HCT116 (cell line): ENCODE results near the gene ABCC1. TPM values are rescaled to one million over a fixed set of nuclear protein-coding genes. Genes with fewer than 3 reads are reported as not detected.

ENCODE experiments used
- ATAC-seq: fragments of 200-7000 bp; cut with Tn5 transposase; 2 replicates; pipeline ENCODE4 v1.9.1; 2020; ENCODE audit warnings: mild to moderate bottlenecking, moderate library complexity
- BruUV-seq: library from RNA; stranded (reverse); fragments of 400-500 nt; replicated peaks from 2 replicates; lab custom pipeline; 2021; lab: Mats Ljungman, UMichigan
- CTCF ChIA-PET: fragments of 300-600 bp; sonication (Branson Sonifier 250); formaldehyde crosslinking; loops from one replicate; lab custom pipeline; 2021; ENCODE audit warnings: antibody characterized with exemption; lab: Charles Lee
- POLR2A ChIA-PET: fragments of 300-600, 350-600 bp; sonication (Branson Sonifier 250); formaldehyde crosslinking; loops from one replicate; lab custom pipeline; 2021; ENCODE audit warnings: antibody characterized with exemption; lab: Charles Lee
- RAD21 ChIA-PET, 2 experiments: fragments of 300-600 bp; sonication (Branson Sonifier 250); formaldehyde crosslinking; loops; one replicate each; lab custom pipeline; 2023; ENCODE audit warnings: low total read pairs in 2 of 2; ENCODE audit not compliant: uncharacterized antibody in 2 of 2, unreplicated experiment in 2 of 2, low non-redundant PET in 1 of 2; lab: Charles Lee
- DNase-seq: peaks from one replicate; pipeline ENCODE4 v3.0.0-alpha.2; 2010; ENCODE audit warnings: low read depth, low spot score
- H2AFZ ChIP-seq: fragments of 200-600 bp; shearing (Covaris generic), sonication (generic); 2 replicates; pipeline ENCODE4 v1.6.1; 2017; ENCODE audit warnings: low read depth, mixed run types, mixed read lengths, antibody characterized with exemption, low read length; ENCODE audit not compliant: poor library complexity, severe bottlenecking
- H3K27ac ChIP-seq: 2 replicates; pipeline ENCODE4 v1.5.1; 2012; ENCODE audit warnings: low read depth, low read length
- H3K27me3 ChIP-seq: fragments of 200-600 bp; sonication (generic); 2 replicates; pipeline ENCODE4 v1.6.1; 2016; ENCODE audit warnings: mixed run types, low read length, mixed read lengths; ENCODE audit not compliant: insufficient read depth
- H3K36me3 ChIP-seq, 2 experiments: fragments of 200-500 bp in 1 of 2; fragments of 200-600 bp in 1 of 2; sonication (Bioruptor generic) in 1 of 2; sonication (generic) in 1 of 2; 2 replicates each; pipeline versions ENCODE4 v1.5.1 to v1.6.1; 2014 to 2016; ENCODE audit warnings: low read length in 2 of 2, inconsistent platforms in 1 of 2, mixed read lengths in 1 of 2, mixed run types in 1 of 2; ENCODE audit not compliant: insufficient read depth in 2 of 2, control insufficient read depth in 1 of 2
- H3K4me1 ChIP-seq, 2 experiments: fragments of 200-600 bp in 1 of 2; sonication (generic) in 1 of 2; 2 replicates each; pipeline versions ENCODE4 v1.5.1 to v1.6.1; 2012 to 2017; ENCODE audit warnings: low read length in 2 of 2, inconsistent platforms in 1 of 2, mild to moderate bottlenecking in 1 of 2, mixed read lengths in 1 of 2, mixed run types in 1 of 2, moderate library complexity in 1 of 2; ENCODE audit not compliant: insufficient read depth in 2 of 2, control insufficient read depth in 1 of 2
- H3K4me2 ChIP-seq: fragments of 200-600 bp; sonication (generic); 2 replicates; pipeline ENCODE4 v1.6.1; 2017; ENCODE audit warnings: mixed run types, low read length, mixed read lengths
- H3K4me3 ChIP-seq, 2 experiments: fragments of 200-600 bp in 1 of 2; sonication (generic) in 1 of 2; replicated peaks in 1 of 2; 2 replicates each; pipeline ENCODE4 v1.5.1; 2011 to 2016; ENCODE audit warnings: low read length in 2 of 2, control low read depth in 1 of 2, low read depth in 1 of 2, mild to moderate bottlenecking in 1 of 2, mixed read lengths in 1 of 2, mixed run types in 1 of 2
- H3K79me2 ChIP-seq: fragments of 200-600 bp; sonication (generic); 2 replicates; pipeline ENCODE4 v1.6.1; 2017; ENCODE audit warnings: mild to moderate bottlenecking, mixed run types, low read length, moderate library complexity, mixed read lengths; ENCODE audit not compliant: insufficient read depth
- H3K9ac ChIP-seq: fragments of 200-600 bp; sonication (generic); 2 replicates; pipeline ENCODE4 v1.6.1; 2016; ENCODE audit warnings: low read length, mixed read lengths
- H3K9me2 ChIP-seq: fragments of 200-600 bp; sonication (generic), shearing (Covaris generic); 2 replicates; pipeline ENCODE4 v1.6.1; 2017; ENCODE audit warnings: mixed run types, mild to moderate bottlenecking, moderate library complexity; ENCODE audit not compliant: insufficient read depth
- H3K9me3 ChIP-seq, 2 experiments: fragments of 200-500 bp in 1 of 2; fragments of 200-600 bp in 1 of 2; sonication (Bioruptor generic) in 1 of 2; sonication (generic) in 1 of 2; 2 replicates each; pipeline ENCODE4 v1.6.1; 2014 to 2017; ENCODE audit warnings: low read length in 2 of 2, mixed read lengths in 2 of 2, inconsistent platforms in 1 of 2, low read depth in 1 of 2, mild to moderate bottlenecking in 1 of 2, mixed run types in 1 of 2, moderate library complexity in 1 of 2; ENCODE audit not compliant: control insufficient read depth in 1 of 2, insufficient read depth in 1 of 2
- H4K20me1 ChIP-seq: fragments of 200-600 bp; sonication (generic), shearing (Covaris generic); 2 replicates; pipeline ENCODE4 v1.6.1; 2017; ENCODE audit warnings: mixed run types, mild to moderate bottlenecking, moderate library complexity; ENCODE audit not compliant: insufficient read depth
- ATF3 ChIP-seq: IDR thresholded peaks from 2 replicates; pipeline ENCODE4 v1.6.1; 2012
- CBX3 ChIP-seq: IDR thresholded peaks from 2 replicates; pipeline ENCODE4 v1.6.1; 2012; ENCODE audit warnings: low read depth
- CEBPB ChIP-seq: IDR thresholded peaks from 2 replicates; pipeline ENCODE4 v1.6.1; 2012; ENCODE audit warnings: low read depth
- ELF1 ChIP-seq: IDR thresholded peaks from 2 replicates; pipeline ENCODE4 v1.6.1; 2012; ENCODE audit warnings: low read depth, borderline replicate concordance
- EZH2 ChIP-seq: fragments of 200-600 bp; sonication (generic); IDR thresholded peaks from 2 replicates; pipeline ENCODE4 v1.6.1; 2017; ENCODE audit warnings: antibody characterized with exemption, mixed run types
- EZH2phosphoT487 ChIP-seq: fragments of 200-600 bp; IDR thresholded peaks from 2 replicates; pipeline ENCODE4 v1.6.1; 2018; ENCODE audit warnings: antibody characterized with exemption, borderline replicate concordance
- FOSL1 ChIP-seq: IDR thresholded peaks from 2 replicates; pipeline ENCODE4 v1.6.1; 2012; ENCODE audit warnings: low read depth
- JUND ChIP-seq: IDR thresholded peaks from 2 replicates; pipeline ENCODE4 v1.6.1; 2012
- POLR2AphosphoS5 ChIP-seq: IDR thresholded peaks from 2 replicates; pipeline ENCODE4 v1.6.1; 2011; ENCODE audit warnings: mild to moderate bottlenecking, low read depth, low read length, moderate library complexity
- RAD21 ChIP-seq: IDR thresholded peaks from 2 replicates; pipeline ENCODE4 v1.6.1; 2012; ENCODE audit warnings: low read depth, mild to moderate bottlenecking
- REST ChIP-seq: IDR thresholded peaks from 2 replicates; pipeline ENCODE4 v1.6.1; 2012; ENCODE audit warnings: low read depth
- SIN3A ChIP-seq: IDR thresholded peaks from 2 replicates; pipeline ENCODE4 v1.6.1; 2012; ENCODE audit warnings: low read depth
- SRF ChIP-seq: IDR thresholded peaks from 2 replicates; pipeline ENCODE4 v1.6.1; 2012; ENCODE audit warnings: low read depth
- TCF7L2 ChIP-seq: IDR thresholded peaks from 2 replicates; pipeline ENCODE4 v1.7.0; 2011; ENCODE audit warnings: borderline replicate concordance, inconsistent platforms; ENCODE audit not compliant: insufficient read depth, insufficient read length; ENCODE audit errors: extremely low read depth
- ZBTB33 ChIP-seq: IDR thresholded peaks from 2 replicates; pipeline ENCODE4 v1.6.1; 2011; ENCODE audit warnings: mild to moderate bottlenecking, low read length, moderate library complexity; ENCODE audit not compliant: insufficient replicate concordance; ENCODE audit errors: extremely low read depth
- ZFX ChIP-seq: fragments of 450-650 bp; IDR thresholded peaks from 2 replicates; pipeline ENCODE4 v1.6.1; 2017
- ZNF274 ChIP-seq: fragments of 200-500 bp; sonication (Bioruptor generic); IDR thresholded peaks from 2 replicates; pipeline ENCODE4 v1.6.1; 2014; ENCODE audit warnings: mild to moderate bottlenecking, low read depth, low read length, inconsistent platforms
- intact Hi-C: fragments of 100-400 bp; cut with micrococcal nuclease; formaldehyde crosslinking; loops from 2 replicates; pipeline ENCODE4 v1.10.0; 2022
- total RNA-seq: library from RNA; stranded (reverse); gene quantifications from one replicate; pipeline ENCODE4 v1.2.1, GENCODE V29; 2021; ENCODE audit not compliant: unreplicated experiment

ABCC1 gene
- total RNA-seq, 1 experiment from 2014 or later = 61.9 TPM

- BruUV-seq = no TSS peak
- peaks cover 0 to 16% of the 10 kb centered on the region in 2 experiments; a peak in 1 of 4 replicates for H3K4me1 ChIP-seq
- H3K9ac ChIP-seq = no peak overlapping the region
- ATAC-seq = no peak
- TF ChIP-seq CBX3 (no peak), REST (no peak), POLR2AphosphoS5 (no peak), ELF1 (no peak), FOSL1 (no peak), EZH2phosphoT487 (no peak), SRF (no peak), ATF3 (no peak), ZFX (no peak), ZBTB33 (no peak), SIN3A (no peak), TCF7L2 (no peak), ZNF274 (no peak), CEBPB (no peak), EZH2 (no peak), JUND (no peak), RAD21 (no peak)
- TF ChIP-seq, all 23 proteins: peak for 0
- H3K4me2 ChIP-seq = no peak overlapping the region
- H3K9me2 ChIP-seq = no peaks in the 10 kb centered on the region
- ChIA-PET RAD21 (no interaction called here), CTCF (no interaction called here), POLR2A (no interaction called here)
- DNase-seq = no peak
- no peak overlapping the region for H3K4me3 ChIP-seq
- H3K27ac ChIP-seq = no peak overlapping the region
- H3K9me3 ChIP-seq = no peaks in the 10 kb centered on the region
- no peaks in the 10 kb centered on the region for H3K27me3 ChIP-seq
- peaks cover 58% of the 10 kb centered on the region for H3K79me2 ChIP-seq
- no peaks in the 10 kb centered on the region for H4K20me1 ChIP-seq
- H2AFZ ChIP-seq = no peak overlapping the region
- peaks cover 6 to 7% of the 10 kb centered on the region in 2 experiments; a peak in 2 of 4 replicates for H3K36me3 ChIP-seq
- intact Hi-C loops = no loop called here
Measured at GRCh38 chr16:16028311-16028999, 79.0 kb downstream of the ABCC1 start.
